GM18870 (cell line): ENCODE data around the gene LPP.

ENCODE experiments used
- ATAC-seq: cut with Tn5 transposase; IDR thresholded peaks from one replicate; pipeline ENCODE4 v1.9.1; 2021; ENCODE audit warnings: moderate library complexity; ENCODE audit not compliant: unreplicated experiment

LPP gene

GRCh38 chr3:188533612-188534357, 379.8 kb downstream of the LPP start:
- no peak for ATAC-seq

- ATAC-seq: no peak
Observed at GRCh38 chr3:188534633-188535032, 380.7 kb downstream of the LPP start.

DNA sequence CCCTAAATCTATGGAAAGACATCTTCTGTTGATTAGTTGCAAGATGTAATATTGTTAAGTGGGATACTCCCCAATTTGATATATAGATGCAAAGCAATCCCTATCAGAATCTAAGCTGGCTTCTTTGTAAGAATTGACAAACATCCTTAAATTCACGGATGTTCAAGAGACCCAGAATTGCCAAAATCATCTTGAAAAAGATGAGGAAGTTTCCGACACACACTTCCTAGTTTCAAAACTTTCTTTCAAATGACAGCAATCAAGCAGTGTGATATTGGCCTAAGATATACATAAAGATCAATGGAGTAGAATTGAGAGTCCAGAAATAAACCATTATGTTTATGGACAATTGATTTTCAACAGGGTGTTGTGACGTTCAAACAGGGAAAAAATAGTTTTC, 383.6 kb downstream of the LPP start:
- no peak for ATAC-seq

DNA sequence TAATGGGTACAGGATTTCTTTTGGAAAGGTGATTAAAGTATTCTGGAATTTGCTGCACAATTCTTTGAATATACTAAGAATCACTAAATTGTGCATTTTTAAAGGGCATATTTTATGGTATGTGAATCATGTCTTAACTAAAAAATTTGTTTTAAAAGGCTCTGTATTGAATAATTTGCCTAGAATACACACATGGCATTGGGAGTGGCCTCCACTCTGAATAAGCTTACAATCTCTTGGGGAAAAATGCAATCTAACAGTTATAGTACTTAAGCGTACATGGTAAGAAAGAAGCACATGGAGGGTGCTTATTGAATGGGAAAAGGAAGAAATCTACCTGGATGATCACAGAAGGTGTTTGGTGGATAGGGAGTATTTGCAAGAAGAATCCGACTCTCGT, 385.1 kb downstream of the LPP start:
- ATAC-seq: no peak

DNA sequence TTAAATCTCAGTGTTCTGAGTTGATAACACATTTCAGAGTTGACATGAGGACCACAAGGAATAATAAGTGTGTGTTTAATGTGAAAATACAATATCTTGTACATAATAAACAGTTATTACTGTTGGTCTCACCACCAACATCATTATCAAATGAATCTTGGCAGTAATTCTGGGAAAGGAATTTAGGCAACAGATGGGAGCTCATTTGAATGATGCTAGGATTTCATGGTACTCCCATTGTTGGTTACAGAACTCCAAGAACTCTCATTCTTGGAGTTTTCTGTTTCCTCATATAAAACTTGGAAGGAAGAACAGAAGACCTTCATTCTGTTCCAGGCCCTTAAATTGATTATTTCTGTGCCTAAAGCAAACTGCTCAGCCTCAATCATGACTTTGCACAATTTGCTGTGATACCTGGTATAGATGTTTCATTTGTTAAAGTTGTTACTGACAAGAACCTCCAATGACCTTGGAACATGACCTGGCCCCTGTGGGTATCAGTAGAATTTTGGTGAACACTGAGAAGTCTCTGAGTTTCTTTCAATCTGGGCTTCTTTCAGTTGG, 385.8 kb downstream of the LPP start:
- no peak for ATAC-seq

DNA sequence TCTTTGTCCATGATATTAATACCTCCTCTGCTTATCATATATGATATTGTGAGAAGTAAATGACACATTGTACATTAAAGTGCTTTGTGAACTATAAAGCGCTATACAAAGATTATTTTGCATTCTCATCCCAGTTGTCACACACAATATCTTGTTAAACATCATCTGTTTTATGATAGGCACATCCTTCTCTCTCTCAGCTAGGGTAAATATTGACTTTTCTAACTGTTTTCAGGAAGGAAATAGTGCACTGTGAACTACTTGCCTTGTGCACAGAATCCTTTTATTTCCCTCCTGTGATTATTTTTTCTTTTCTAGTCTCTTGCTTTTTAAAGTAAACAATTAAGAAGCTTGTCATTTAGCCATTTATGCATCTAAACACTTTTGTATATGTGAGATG, 388.2 kb downstream of the LPP start:
- no peak for ATAC-seq

- no peak for ATAC-seq
Observed at GRCh38 chr3:188544012-188544411, 390.1 kb downstream of the LPP start.

DNA sequence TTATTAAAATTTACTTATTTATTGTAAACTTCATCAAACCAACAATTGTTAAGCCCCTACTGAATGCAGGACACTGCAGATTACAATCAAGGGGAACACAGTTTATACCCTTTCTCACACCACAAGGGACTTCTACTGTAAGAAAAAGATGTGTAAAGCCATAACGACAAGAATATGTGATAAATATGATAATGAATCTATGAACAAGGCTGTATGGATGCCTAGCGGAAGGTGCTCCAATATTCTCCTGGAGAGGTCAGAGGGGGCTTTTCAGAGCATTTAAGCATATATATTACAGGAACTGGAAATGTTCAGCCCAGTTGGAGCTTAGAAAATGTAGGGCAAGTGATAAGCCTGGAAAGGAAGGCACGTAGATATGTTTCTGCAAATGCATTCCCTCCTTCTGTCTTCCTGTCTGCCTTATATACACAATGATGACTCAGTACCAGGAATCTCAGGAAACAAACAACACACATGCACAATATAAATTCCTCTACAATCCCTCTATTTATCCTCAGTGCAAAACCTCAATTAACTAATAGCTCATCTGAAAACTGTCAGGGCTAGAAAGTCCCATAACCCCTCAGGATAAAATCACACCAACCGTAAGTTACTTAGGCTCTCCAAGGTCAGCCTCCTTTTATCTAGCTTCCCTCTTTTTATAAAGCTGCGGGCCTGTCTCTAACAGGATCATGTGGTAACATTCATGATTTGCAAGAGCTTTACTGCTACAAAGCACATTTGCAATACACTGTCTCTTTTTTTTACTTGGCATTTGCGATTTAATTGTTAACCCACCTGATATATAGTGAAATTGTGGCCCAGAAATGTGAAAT, 393.1 kb downstream of the LPP start:
- no peak for ATAC-seq

- no peak for ATAC-seq
Observed at GRCh38 chr3:188553569-188553968, 399.6 kb downstream of the LPP start.

- ATAC-seq: no peak
Observed at GRCh38 chr3:188554404-188554803, 400.4 kb downstream of the LPP start.

- ATAC-seq: no peak
Observed at GRCh38 chr3:188557235-188557634, 403.3 kb downstream of the LPP start.

DNA sequence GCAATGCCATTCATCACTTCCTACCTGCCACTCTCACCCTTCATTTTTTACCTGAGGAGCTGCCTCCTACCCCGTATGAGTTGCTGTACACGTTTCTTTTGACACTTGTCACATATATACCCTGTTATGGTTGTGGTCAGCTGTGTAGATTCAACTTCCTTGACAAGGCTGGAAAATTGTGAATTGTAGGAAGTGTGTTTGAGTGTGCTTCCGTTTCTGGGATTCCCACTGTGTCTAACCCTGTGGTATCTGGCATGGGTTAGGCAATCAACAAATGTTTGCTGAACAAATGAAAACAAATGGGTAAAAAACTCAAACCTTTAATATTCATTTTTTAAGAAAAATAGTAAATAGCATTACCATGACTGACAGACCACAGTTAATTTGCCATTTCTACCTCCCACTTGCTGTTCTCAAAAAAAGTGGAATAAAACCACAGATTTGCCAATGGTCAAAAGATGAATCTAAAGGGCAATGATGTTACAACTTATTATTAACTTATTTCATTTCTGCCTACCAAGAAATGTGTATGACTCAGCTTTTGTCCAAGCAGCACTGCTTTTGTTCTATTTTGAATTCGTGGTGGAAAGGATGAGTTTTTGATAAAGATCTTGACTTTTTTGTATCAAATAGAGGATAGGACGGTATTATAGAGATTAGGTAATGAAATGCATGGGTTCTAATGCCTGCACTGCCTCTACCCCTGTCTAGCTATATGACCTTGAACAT, 404.6 kb downstream of the LPP start:
- ATAC-seq: no peak

- ATAC-seq: no peak
Observed at GRCh38 chr3:188559072-188559429, 405.1 kb downstream of the LPP start.

DNA sequence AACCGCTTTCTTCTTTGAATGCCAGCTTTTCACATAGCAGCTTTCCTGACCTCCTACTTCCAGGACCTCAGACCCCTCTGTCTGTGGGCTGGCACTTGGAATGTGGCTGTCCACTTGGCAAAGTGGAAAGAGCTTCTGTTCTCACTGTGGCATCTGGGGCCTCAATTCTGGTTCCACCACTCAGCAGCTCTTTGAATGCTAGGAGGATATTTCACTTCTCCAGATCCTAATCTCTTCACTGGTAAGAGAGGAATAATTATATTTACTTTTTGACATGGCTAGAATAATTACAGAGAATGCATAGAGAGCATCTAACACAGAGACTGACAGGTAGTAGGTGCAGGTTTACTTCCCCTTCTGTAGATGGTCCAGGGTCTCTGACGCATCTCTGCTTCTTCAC, 405.9 kb downstream of the LPP start:
- ATAC-seq: no peak

DNA sequence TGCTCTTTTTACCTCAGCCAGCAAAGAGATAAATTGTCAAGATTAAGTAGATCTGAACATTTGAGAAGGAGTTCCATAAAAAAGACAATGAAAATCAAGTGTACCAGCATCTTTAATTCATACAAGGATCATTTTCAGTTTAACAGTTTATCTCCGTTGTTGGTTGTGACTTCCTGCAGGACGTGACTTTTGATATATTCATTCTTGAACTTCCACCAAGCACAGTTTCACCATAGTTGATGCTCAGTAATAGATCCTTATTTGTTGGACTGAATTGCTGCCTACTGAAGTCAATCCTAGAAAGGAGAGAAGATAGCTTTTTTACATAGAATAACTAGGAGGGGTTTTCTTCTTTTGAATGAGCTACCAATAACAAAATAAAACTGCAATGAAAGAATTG, 408.2 kb downstream of the LPP start:
- no peak for ATAC-seq

GRCh38 chr3:188567478-188568195, 413.7 kb downstream of the LPP start:
- no peak for ATAC-seq

GRCh38 chr3:188568736-188569135, 414.8 kb downstream of the LPP start:
- ATAC-seq: no peak

GRCh38 chr3:188571531-188572095, 417.7 kb downstream of the LPP start:
- no peak for ATAC-seq

DNA sequence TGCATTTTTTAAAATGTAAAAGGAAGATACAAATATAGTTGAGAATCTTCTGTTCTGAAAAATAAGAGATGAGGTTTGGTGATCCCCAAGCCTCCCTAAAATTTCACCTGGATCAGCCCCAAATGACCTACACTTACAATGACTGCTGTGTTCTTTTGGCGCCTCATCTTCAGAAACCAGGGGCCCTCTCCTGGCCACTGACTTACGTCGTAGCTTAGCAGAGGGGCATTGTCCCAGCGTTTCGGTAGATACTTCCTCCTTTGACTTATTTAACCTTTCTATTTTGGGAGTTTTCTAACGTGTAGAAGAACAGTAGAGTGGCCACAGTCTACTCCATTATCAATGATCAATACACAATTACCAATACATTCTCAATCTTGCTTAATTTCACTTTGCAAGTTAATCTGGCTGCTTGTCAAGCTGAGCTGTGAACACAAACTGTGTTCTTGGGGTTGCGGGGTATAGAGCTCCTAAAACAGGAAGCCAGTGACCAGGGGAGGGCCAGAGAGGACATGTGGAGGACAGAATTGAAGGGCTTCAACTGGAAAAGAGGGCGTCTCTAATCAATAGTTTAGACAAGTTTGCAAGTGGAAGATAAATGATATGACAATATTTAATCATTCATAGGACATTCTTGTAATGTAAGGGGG, 419.5 kb downstream of the LPP start:
- ATAC-seq: no peak

- ATAC-seq: no peak
Observed at GRCh38 chr3:188573956-188574355, 420.0 kb downstream of the LPP start.
